Stimulated activated CD8-positive, alpha-beta memory T cell treated with anti-CD3 and anti-CD28 coated beads, Interleukin-4, amount 100 ng/mL, for 48 hours (primary cell): ENCODE results near the gene IQCF2.
"Not testable (repeated sequence)": the region's sequence is repeated elsewhere in the genome, so short reads cannot be mapped to it uniquely, and the experiment has no call there.

Experiments
- DNase-seq: peaks from one replicate; pipeline ENCODE4 v3.0.0-alpha.2; 2020

IQCF2 gene

DNA sequence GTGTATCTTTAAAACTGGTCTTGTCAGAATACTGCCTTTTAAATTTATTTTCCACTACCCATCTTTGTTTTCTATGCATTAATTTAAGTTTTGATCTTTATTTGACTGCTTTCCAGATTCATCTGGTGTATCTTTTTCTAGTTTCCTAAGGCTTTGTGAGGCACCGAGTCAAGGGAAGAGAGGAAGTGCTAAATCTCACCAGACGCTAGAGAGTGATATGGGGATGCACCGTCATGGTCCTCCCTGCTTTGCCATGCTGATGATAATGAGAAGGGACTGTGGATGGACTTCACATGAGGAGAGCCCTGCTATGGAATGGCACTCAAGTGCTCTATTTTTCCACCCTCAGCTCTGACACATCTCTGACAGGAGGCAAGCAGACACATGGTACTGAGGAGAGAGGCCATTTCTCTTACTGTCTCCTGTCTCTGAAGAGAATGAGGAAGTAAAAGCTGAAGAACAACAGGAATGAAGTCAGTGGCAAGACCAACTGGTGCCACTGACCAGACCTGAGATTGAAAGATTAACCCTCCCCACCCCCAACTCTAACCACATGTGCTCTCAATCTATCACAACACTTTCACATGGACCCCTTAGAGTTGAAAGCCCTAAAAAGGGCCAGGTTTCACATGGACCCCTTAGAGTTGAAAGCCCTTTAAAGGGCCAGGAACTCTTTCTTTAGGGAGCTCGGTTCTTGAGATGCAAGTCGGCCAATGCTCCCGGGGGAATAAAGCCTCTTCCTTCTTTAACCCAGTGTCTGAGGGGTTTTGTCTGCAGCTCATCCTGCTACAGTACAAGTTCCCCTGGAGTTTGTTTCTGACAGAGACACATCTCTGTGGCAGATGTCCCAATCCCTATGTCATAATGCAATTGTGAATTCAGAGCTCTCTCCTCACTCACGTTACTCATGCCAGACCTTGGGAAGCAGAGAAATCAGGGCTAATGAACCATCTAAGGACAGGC, at the start of gene IQCF2:
TSS of gene IQCF2 (plus strand) at position 913 of the 963 bp plus-strand sequence. CDS start 52 bp downstream, outside the sequence.
- DNase-seq: no peak

- no peak for DNase-seq
Observed at GRCh38 chr3:51813539-51813938, 47.9 kb upstream of the IQCF2 start.

GRCh38 chr3:51814034-51814433, 47.4 kb upstream of the IQCF2 start:
- DNase-seq: no peak

- DNase-seq: no peak
Observed at GRCh38 chr3:51815614-51816013, 45.8 kb upstream of the IQCF2 start.

- DNase-seq: no peak
Observed at GRCh38 chr3:51816723-51817122, 44.7 kb upstream of the IQCF2 start.

DNA sequence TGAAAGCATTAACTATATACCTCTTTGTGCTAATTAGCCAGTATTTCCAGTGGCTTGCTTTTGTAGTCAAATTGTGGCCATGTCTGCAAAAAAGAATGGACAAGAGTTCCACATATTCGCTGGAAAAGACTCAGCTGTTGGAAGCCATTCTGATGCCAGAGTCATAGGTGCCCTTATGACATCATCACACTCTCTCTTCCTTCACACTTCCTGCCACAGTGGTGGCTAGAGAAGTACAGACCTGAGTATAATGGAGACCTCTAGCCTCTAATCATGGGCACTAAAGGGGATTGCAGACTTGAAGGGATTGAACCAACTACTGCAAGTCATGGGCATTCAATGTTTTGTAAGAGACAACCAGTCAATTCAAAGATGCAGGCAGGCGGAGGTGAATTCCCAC, 44.0 kb upstream of the IQCF2 start:
- no peak for DNase-seq

GRCh38 chr3:51819151-51819550, 42.3 kb upstream of the IQCF2 start:
- DNase-seq: no peak

- DNase-seq: peak; percentile 47
Observed at GRCh38 chr3:51819709-51820406, 41.6 kb upstream of the IQCF2 start.

DNA sequence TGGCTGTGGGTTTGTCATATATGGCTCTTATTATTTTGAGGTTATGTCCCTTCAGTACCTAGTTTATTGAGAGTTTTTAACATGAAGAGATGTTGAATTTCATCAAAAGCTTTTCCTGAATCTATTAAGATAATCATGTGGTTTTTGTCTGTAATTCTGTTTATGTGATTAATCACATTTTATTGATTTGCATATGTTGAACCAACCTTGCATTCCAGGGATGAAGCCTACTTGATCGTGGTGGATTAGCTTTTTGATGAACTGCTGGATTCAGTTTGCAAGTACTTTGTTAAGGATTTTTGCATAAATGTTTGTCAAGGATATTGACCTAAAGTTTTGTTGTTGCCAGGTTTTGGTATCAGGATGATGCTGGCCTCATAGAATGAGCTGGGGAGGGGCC, 33.1 kb upstream of the IQCF2 start:
- DNase-seq: no peak

- no peak for DNase-seq
Observed at GRCh38 chr3:51830345-51830744, 31.1 kb upstream of the IQCF2 start.

GRCh38 chr3:51830836-51831385, 30.5 kb upstream of the IQCF2 start:
- no peak for DNase-seq

DNA sequence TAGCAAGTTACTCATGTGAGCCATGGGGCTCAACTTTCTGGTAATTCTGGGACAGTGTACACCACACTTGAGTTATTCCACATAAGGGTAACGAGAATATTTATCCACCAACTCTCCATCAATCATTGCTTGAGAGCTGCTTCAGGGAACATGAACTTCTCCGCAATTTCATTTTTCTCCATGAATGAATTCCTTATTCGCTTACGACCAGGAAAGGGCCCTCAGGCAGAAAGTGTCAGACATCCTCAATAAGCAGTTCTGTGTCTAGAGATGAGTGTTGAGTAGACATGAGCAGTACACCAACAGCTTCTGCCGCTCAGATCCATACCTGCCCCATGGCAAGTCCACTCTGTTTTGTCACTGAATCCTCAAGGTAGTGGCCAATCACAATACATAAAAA, 24.8 kb upstream of the IQCF2 start:
- DNase-seq: no peak

DNA sequence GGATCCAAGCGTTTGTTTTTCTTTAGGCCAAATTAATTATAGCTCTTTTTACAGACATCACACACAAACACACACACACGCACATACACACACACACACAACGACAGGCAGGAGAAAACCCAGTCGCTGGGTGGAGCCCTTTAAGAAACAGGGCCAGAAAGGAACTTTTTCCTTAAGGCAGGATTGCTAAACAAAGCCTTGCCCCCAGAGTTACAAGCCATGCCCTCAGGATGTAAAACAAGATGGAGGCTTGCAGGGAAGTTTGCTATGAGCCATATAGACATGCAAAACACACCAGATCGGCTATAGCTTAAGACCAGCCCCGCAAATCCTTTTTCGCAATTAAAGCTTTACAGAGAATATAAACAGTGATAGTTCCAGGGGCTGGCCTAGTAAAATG, 16.3 kb upstream of the IQCF2 start:
- DNase-seq: no peak

GRCh38 chr3:51855411-51855810, 6.0 kb upstream of the IQCF2 start:
- not testable (repeated sequence) for DNase-seq

DNA sequence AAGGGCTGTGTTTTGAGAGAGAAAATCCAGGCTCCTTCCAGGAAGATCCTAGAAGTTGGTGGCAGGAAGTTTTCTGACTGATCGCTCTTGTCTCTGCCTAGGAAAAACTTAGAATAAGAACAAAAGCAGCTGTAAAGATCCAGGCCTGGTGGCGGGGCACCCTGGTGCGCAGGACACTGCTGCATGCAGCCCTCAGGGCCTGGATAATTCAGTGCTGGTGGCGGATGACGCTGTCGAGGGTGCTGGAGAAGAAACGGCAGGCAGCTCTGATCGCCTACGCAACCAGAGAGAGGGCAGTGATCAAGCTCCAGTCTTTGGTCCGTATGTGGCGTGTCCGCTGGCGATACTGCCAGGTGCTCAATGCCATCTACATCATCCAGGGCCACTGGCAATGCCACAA, 1.5 kb downstream of the IQCF2 start:
- DNase-seq: no peak

DNA sequence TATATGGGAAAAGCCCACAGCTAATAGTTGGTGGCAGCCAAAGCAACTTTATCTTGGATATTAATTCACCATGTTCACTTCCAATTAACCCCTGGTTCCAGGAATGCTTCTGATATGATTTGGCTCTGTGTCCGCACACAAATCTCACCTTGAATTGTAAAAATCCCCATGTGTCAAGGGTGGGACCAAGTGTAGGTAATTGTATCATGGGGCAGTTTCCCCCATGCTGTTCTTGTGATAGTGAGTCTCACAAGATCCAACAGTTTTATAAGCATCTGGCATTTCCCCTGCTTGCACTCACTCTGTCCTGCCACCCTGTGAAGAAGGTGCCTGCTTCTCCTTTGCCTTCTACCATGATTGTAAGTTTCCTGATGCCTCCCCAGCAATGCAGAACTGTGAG, 7.5 kb downstream of the IQCF2 start:
- DNase-seq: not testable (repeated sequence)

- no peak for DNase-seq
Observed at GRCh38 chr3:51869304-51869703, 7.9 kb downstream of the IQCF2 start.

DNA sequence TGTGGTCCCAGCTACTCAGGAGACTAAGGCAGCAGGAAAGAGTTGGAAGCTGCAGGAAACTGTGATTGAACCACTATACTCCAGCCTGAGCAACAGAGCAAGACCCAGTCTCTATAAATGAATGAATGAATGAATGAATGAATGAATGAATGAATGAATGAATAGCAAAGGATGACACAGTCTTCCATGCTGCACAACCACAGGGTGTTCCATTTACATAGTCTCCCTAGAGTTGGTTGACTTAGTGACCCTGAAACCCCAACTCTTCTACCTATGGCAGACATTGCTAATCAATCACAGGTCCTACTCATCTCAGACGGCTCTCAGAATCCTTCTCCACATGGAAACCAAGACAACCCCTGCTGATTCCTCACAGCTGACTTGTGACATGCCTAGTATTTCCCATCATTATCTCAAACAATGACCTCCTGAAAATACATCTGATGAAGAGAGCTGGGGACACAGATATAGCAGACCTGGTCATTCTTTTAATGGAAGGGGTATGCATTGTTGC, 11.9 kb downstream of the IQCF2 start:
- DNase-seq: no peak

- DNase-seq: no peak
Observed at GRCh38 chr3:51873876-51874275, 12.5 kb downstream of the IQCF2 start.

- no peak for DNase-seq
Observed at GRCh38 chr3:51874411-51874810, 13.0 kb downstream of the IQCF2 start.

DNA sequence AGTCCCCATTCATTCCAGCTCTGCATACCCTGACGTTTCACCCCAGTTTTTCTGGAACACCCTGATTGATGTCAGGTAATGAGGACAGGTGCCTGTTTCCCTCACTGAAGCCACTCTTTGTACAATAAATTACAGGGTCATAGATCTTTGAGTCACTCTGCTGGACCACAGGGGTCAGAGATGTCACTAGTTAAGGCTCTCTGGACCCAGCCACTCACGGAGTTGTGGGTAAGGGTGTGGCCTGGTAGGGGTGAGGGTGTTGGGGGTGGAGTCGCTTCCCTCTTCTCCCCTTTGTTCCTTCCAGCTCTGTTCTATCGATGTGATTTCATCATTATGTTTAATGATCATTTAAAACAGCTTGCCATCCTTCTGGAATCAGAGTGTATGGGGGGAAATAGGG, 13.5 kb downstream of the IQCF2 start:
- DNase-seq: no peak

DNA sequence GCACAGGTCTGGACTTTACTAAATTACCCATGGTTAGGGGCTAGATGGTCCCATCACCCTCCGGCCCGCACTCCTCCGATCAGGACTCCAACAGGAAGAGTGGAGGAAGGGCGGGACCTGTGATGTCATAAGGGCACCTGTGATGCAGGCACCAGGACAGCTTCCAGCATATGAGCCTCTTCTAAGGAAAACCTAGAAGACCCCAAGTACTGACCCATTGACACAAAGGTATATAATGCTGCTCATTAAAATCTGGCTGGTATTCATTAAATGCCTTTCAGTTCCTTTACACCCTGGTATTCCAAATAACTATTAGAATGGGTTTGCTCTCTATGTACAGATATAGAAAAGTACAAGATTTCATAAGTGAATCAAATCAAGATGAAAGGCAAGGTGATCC, 14.1 kb downstream of the IQCF2 start, which contains the start of gene IQCF5:
TSS of gene IQCF5 (minus strand) at position 101 of the 400 bp plus-strand sequence. CDS start at position 31, 70 bp downstream.
- no peak for DNase-seq

GRCh38 chr3:51876186-51876585, 14.8 kb downstream of the IQCF2 start:
- no peak for DNase-seq
